Activated naive CD4-positive, alpha-beta T cell treated with anti-CD3 and anti-CD28 coated beads for 36 hours (primary cell): Measurements from ENCODE around the gene BMERB1. TPM values are rescaled to one million over a fixed set of nuclear protein-coding genes. Genes with fewer than 3 reads are reported as not detected.
"Not testable (repeated sequence)": the region's sequence is repeated elsewhere in the genome, so short reads cannot be mapped to it uniquely, and the experiment has no call there.

Experiments used
- CTCF ChIA-PET: fragments of 350-600 bp; sonication (Branson Sonifier 250); formaldehyde crosslinking; loops from one replicate; lab custom pipeline; 2021; ENCODE audit warnings: antibody characterized with exemption; lab: Charles Lee
- DNase-seq: peaks from one replicate; pipeline ENCODE4 v3.0.0-alpha.2; 2020
- H3K27ac Mint-ChIP-seq: one replicate; pipeline ENCODE4 v1.8.0; 2021; ENCODE audit warnings: mild to moderate bottlenecking, mixed read lengths
- H3K27me3 Mint-ChIP-seq: one replicate; pipeline ENCODE4 v1.8.0; 2021; ENCODE audit warnings: low read depth, mixed read lengths
- H3K36me3 Mint-ChIP-seq: one replicate; pipeline ENCODE4 v1.8.0; 2021; ENCODE audit warnings: low read depth, mixed read lengths
- H3K4me1 Mint-ChIP-seq: one replicate; pipeline ENCODE4 v1.8.0; 2021; ENCODE audit warnings: low read depth, mixed read lengths
- H3K4me3 Mint-ChIP-seq: one replicate; pipeline ENCODE4 v1.8.0; 2021; ENCODE audit warnings: mild to moderate bottlenecking, moderate library complexity, mixed read lengths
- H3K9me3 Mint-ChIP-seq: one replicate; pipeline ENCODE4 v1.8.0; 2021; ENCODE audit warnings: mixed read lengths
- intact Hi-C: fragments of 100-400 bp; cut with micrococcal nuclease; formaldehyde crosslinking; loops from one replicate; pipeline ENCODE4 v1.15.1; 2023
- total RNA-seq, 2 experiments: library from RNA; stranded (reverse); gene quantifications; one replicate each; pipeline ENCODE4 v1.2.3, GENCODE V29; 2021

BMERB1 gene
- total RNA-seq, 2 experiments from 2014 or later, result 7.2 to 9.0 TPM

- no peak for DNase-seq
- H3K27me3 Mint-ChIP-seq, result peaks cover 2% of the 10 kb centered on the region
- intact Hi-C loops, result no loop called here
- no peaks in the 10 kb centered on the region for H3K36me3 Mint-ChIP-seq
- CTCF ChIA-PET, result interaction anchor here (1.4 kb wide), 1 partner anchor 15 kb away, joined by 3 read pairs; no protein-coding TSS in a partner anchor
- no peaks in the 10 kb centered on the region for H3K4me1 Mint-ChIP-seq
- peaks cover 2% of the 10 kb centered on the region for H3K9me3 Mint-ChIP-seq
- H3K4me3 Mint-ChIP-seq, result no peak overlapping the region
- no peak overlapping the region for H3K27ac Mint-ChIP-seq
Observed at GRCh38 chr16:15450624-15451023, 16.2 kb downstream of the BMERB1 start.

GRCh38 chr16:15451098-15451731, 16.8 kb downstream of the BMERB1 start:
- no peaks in the 10 kb centered on the region for H3K36me3 Mint-ChIP-seq
- no peaks in the 10 kb centered on the region for H3K4me1 Mint-ChIP-seq
- DNase-seq, result no peak
- CTCF ChIA-PET, result no interaction called here
- intact Hi-C loops, result no loop called here
- H3K27ac Mint-ChIP-seq, result no peak overlapping the region
- H3K27me3 Mint-ChIP-seq, result peaks cover 2% of the 10 kb centered on the region
- no peak overlapping the region for H3K4me3 Mint-ChIP-seq
- no peaks in the 10 kb centered on the region for H3K9me3 Mint-ChIP-seq

- Mint-ChIP-seq H3K9me3 (no peaks in the 10 kb centered on the region), H3K4me3 (no peak overlapping the region), H3K27me3 (peaks cover 2% of the 10 kb centered on the region), H3K27ac (no peak overlapping the region), H3K4me1 (no peaks in the 10 kb centered on the region), H3K36me3 (no peaks in the 10 kb centered on the region)
- intact Hi-C loops, result no loop called here
- no peak for DNase-seq
- CTCF ChIA-PET, result interaction anchor here (0.6 kb wide), 2 partner anchors 26 to 190 kb away, joined by 3 to 5 read pairs; partner anchors contain the start of gene MARF1
Observed at GRCh38 chr16:15452246-15452855, 18.0 kb downstream of the BMERB1 start.

GRCh38 chr16:15453296-15453695, 18.9 kb downstream of the BMERB1 start:
- H3K9me3 Mint-ChIP-seq, DNase-seq, intact Hi-C loops, H3K36me3 Mint-ChIP-seq, H3K4me3 Mint-ChIP-seq, CTCF ChIA-PET, H3K27me3 Mint-ChIP-seq, H3K4me1 Mint-ChIP-seq, H3K27ac Mint-ChIP-seq: not testable (repeated sequence)

GRCh38 chr16:15454933-15455332, 20.5 kb downstream of the BMERB1 start:
- H3K4me1 Mint-ChIP-seq, H3K4me3 Mint-ChIP-seq, H3K9me3 Mint-ChIP-seq, DNase-seq, intact Hi-C loops, H3K27me3 Mint-ChIP-seq, H3K27ac Mint-ChIP-seq, H3K36me3 Mint-ChIP-seq: not testable (repeated sequence)
- CTCF ChIA-PET, result interaction anchor here (0.6 to 0.7 kb wide), 2 partner anchors 53 to 278 kb away, joined by 4 to 5 read pairs; no protein-coding TSS in a partner anchor

- Mint-ChIP-seq H3K27ac (no peak overlapping the region), H3K27me3 (no peaks in the 10 kb centered on the region), H3K4me3 (no peak overlapping the region), H3K36me3 (no peaks in the 10 kb centered on the region), H3K4me1 (no peaks in the 10 kb centered on the region), H3K9me3 (no peaks in the 10 kb centered on the region)
- intact Hi-C loops, result no loop called here
- CTCF ChIA-PET, result interaction anchor here (0.6 kb wide), 1 partner anchor 291 kb away, joined by 4 read pairs; no protein-coding TSS in a partner anchor
- no peak for DNase-seq
Observed at GRCh38 chr16:15457400-15457799, 23.0 kb downstream of the BMERB1 start.

GRCh38 chr16:15457958-15458357, 23.6 kb downstream of the BMERB1 start:
- no peak for DNase-seq
- no peaks in the 10 kb centered on the region for H3K9me3 Mint-ChIP-seq
- CTCF ChIA-PET, result interaction anchor here (0.7 kb wide), 1 partner anchor 80 kb away, joined by 3 read pairs; no protein-coding TSS in a partner anchor
- no peak overlapping the region for H3K27ac Mint-ChIP-seq
- no peaks in the 10 kb centered on the region for H3K27me3 Mint-ChIP-seq
- H3K36me3 Mint-ChIP-seq, result no peaks in the 10 kb centered on the region
- intact Hi-C loops, result no loop called here
- no peak overlapping the region for H3K4me3 Mint-ChIP-seq
- H3K4me1 Mint-ChIP-seq, result no peaks in the 10 kb centered on the region

GRCh38 chr16:15459791-15460190, 25.4 kb downstream of the BMERB1 start:
- H3K9me3 Mint-ChIP-seq, result no peaks in the 10 kb centered on the region

GRCh38 chr16:15460601-15461000, 26.2 kb downstream of the BMERB1 start:
- intact Hi-C loops, result no loop called here
- no peak overlapping the region for H3K27ac Mint-ChIP-seq
- H3K27me3 Mint-ChIP-seq, result no peaks in the 10 kb centered on the region
- no peak for DNase-seq
- H3K9me3 Mint-ChIP-seq, result no peaks in the 10 kb centered on the region
- H3K4me1 Mint-ChIP-seq, result no peaks in the 10 kb centered on the region
- H3K4me3 Mint-ChIP-seq, result no peak overlapping the region
- CTCF ChIA-PET, result no interaction called here
- H3K36me3 Mint-ChIP-seq, result no peaks in the 10 kb centered on the region

More at GRCh38 chr16:15459791-15460190, 25.4 kb downstream of the BMERB1 start:
- DNase-seq, result no peak
- Mint-ChIP-seq H3K4me3 (no peak overlapping the region), H3K4me1 (no peaks in the 10 kb centered on the region), H3K27me3 (no peaks in the 10 kb centered on the region), H3K27ac (no peak overlapping the region), H3K36me3 (no peaks in the 10 kb centered on the region)
- intact Hi-C loops, result no loop called here
- CTCF ChIA-PET, result no interaction called here

- no peaks in the 10 kb centered on the region for H3K9me3 Mint-ChIP-seq
Observed at GRCh38 chr16:15461376-15461775, 27.0 kb downstream of the BMERB1 start.

GRCh38 chr16:15464401-15465186, 30.2 kb downstream of the BMERB1 start:
- Mint-ChIP-seq H3K27ac (no peak overlapping the region), H3K4me1 (no peaks in the 10 kb centered on the region), H3K27me3 (no peaks in the 10 kb centered on the region), H3K9me3 (no peaks in the 10 kb centered on the region), H3K36me3 (no peaks in the 10 kb centered on the region), H3K4me3 (no peak overlapping the region)
- no peak for DNase-seq
- intact Hi-C loops, result no loop called here
- CTCF ChIA-PET, result no interaction called here

More at GRCh38 chr16:15461376-15461775, 27.0 kb downstream of the BMERB1 start:
- CTCF ChIA-PET, result no interaction called here
- H3K4me1 Mint-ChIP-seq, result no peaks in the 10 kb centered on the region
- H3K4me3 Mint-ChIP-seq, result no peak overlapping the region
- DNase-seq, result no peak
- intact Hi-C loops, result no loop called here
- H3K36me3 Mint-ChIP-seq, result no peaks in the 10 kb centered on the region
- no peaks in the 10 kb centered on the region for H3K27me3 Mint-ChIP-seq
- H3K27ac Mint-ChIP-seq, result no peak overlapping the region

GRCh38 chr16:15466131-15466530, 31.7 kb downstream of the BMERB1 start:
- no peaks in the 10 kb centered on the region for H3K27me3 Mint-ChIP-seq
- no peaks in the 10 kb centered on the region for H3K36me3 Mint-ChIP-seq
- DNase-seq, result no peak
- H3K4me1 Mint-ChIP-seq, result no peaks in the 10 kb centered on the region
- H3K9me3 Mint-ChIP-seq, result no peaks in the 10 kb centered on the region
- CTCF ChIA-PET, result interaction anchor here (0.5 to 1.4 kb wide), 2 partner anchors 16 to 37 kb away, joined by 3 to 4 read pairs; no protein-coding TSS in a partner anchor
- H3K4me3 Mint-ChIP-seq, result no peak overlapping the region
- intact Hi-C loops, result no loop called here
- no peak overlapping the region for H3K27ac Mint-ChIP-seq
